Measurements from ENCODE around the gene ZNF232. TPM values are rescaled to one million over a fixed set of nuclear protein-coding genes. Genes with fewer than 3 reads are reported as not detected.
"Not testable (repeated sequence)": the region's sequence is repeated elsewhere in the genome, so short reads cannot be mapped to it uniquely, and the experiment has no call there.

Gene ZNF232
- total and polyA plus RNA-seq, 10 donors = 5.6 to 11.4 (median 9.6) TPM

- WGBS, 5 donors = 87 to 93% (median 91%) methylated on average over 16 to 24 of the region's 24 CpGs
Measured at GRCh38 chr17:5138616-5139457, 27.2 kb upstream of the ZNF232 start.

GRCh38 chr17:5138198-5138544, 26.5 kb upstream of the ZNF232 start:
- intact Hi-C loops (cut with DNase I; ENCODE audit: low total_unique reads); H3K27me3 ChIP-seq (replicated peaks in 1 of 7); H3K36me3 ChIP-seq; H3K4me3 ChIP-seq; H3K9me3 ChIP-seq; H3K4me1 ChIP-seq; DNase-seq; H3K27ac ChIP-seq: not testable (repeated sequence)
- WGBS, 5 donors = 91 to 100% (median 96%) methylated on average over 9 of the region's 9 CpGs

More at GRCh38 chr17:5138616-5139457, 27.2 kb upstream of the ZNF232 start:
- no peak for TF ChIP-seq CTCF (IDR thresholded peaks at IDR 0.05 in 8 of 11, conservative IDR thresholded peaks at IDR 0.05 in 3 of 11)
- no peak for TF ChIP-seq POLR2AphosphoS5 (IDR thresholded peaks at IDR 0.05)
- TF ChIP-seq POLR2A (IDR thresholded peaks at IDR 0.05) = no peak
- intact Hi-C loops (cut with DNase I; ENCODE audit: low total_unique reads) = no loop called here
- Histone ChIP-seq H3K36me3 (no peaks in the 10 kb centered on the region), H3K27me3 (replicated peaks in 1 of 7) (no peaks in the 10 kb centered on the region), H3K4me1 (no peaks in the 10 kb centered on the region), H3K9me3 (no peaks in the 10 kb centered on the region), H3K27ac (no peak overlapping the region), H3K4me3 (no peak overlapping the region)
- DNase-seq = no peak

- H3K4me3 ChIP-seq; DNase-seq; H3K27ac ChIP-seq; H3K27me3 ChIP-seq (replicated peaks in 1 of 7); H3K4me1 ChIP-seq; H3K36me3 ChIP-seq; H3K9me3 ChIP-seq; intact Hi-C loops (cut with DNase I; ENCODE audit: low total_unique reads): not testable (repeated sequence)
- 86 to 100% (median 88%) methylated on average over 1 to 15 of the region's 15 CpGs for WGBS, 5 donors
Measured at GRCh38 chr17:5137511-5138197, 26.0 kb upstream of the ZNF232 start.

GRCh38 chr17:5136580-5137412, 25.1 kb upstream of the ZNF232 start:
- H3K36me3 ChIP-seq; H3K27ac ChIP-seq; H3K27me3 ChIP-seq (replicated peaks in 1 of 7); H3K4me1 ChIP-seq; H3K9me3 ChIP-seq; H3K4me3 ChIP-seq; intact Hi-C loops (cut with DNase I; ENCODE audit: low total_unique reads); DNase-seq: not testable (repeated sequence)
- WGBS, 5 donors = 81 to 87% (median 85%) methylated on average over 9 to 14 of the region's 14 CpGs

GRCh38 chr17:5135726-5136579, 24.3 kb upstream of the ZNF232 start:
- no peak overlapping the region for H3K27ac ChIP-seq
- no peak overlapping the region for H3K4me3 ChIP-seq
- no peaks in the 10 kb centered on the region for H3K9me3 ChIP-seq
- H3K27me3 ChIP-seq (replicated peaks in 1 of 7) = peaks cover 0 to 5% (median 0%) of the 10 kb centered on the region in 7 donors
- WGBS, 5 donors = 81 to 91% (median 87%) methylated on average over 10 to 14 of the region's 14 CpGs
- H3K4me1 ChIP-seq = no peaks in the 10 kb centered on the region
- H3K36me3 ChIP-seq = no peaks in the 10 kb centered on the region
- no peak for DNase-seq
- intact Hi-C loops (cut with DNase I; ENCODE audit: low total_unique reads) = no loop called here
- TF ChIP-seq CTCF (IDR thresholded peaks at IDR 0.05 in 8 of 11, conservative IDR thresholded peaks at IDR 0.05 in 3 of 11) (no peak), POLR2AphosphoS5 (IDR thresholded peaks at IDR 0.05) (no peak), POLR2A (IDR thresholded peaks at IDR 0.05) (no peak)

- H3K4me1 ChIP-seq; H3K27me3 ChIP-seq (replicated peaks in 1 of 7); H3K4me3 ChIP-seq; intact Hi-C loops (cut with DNase I; ENCODE audit: low total_unique reads); H3K36me3 ChIP-seq; H3K27ac ChIP-seq; H3K9me3 ChIP-seq; DNase-seq: not testable (repeated sequence)
- 80 to 86% (median 84%) methylated on average over 8 of the region's 8 CpGs for WGBS, 5 donors
Measured at GRCh38 chr17:5135131-5135712, 23.5 kb upstream of the ZNF232 start.

GRCh38 chr17:5134571-5134970, 22.9 kb upstream of the ZNF232 start:
- DNase-seq; H3K4me1 ChIP-seq; intact Hi-C loops (cut with DNase I; ENCODE audit: low total_unique reads); H3K4me3 ChIP-seq; H3K27me3 ChIP-seq (replicated peaks in 1 of 7); H3K9me3 ChIP-seq; H3K36me3 ChIP-seq; H3K27ac ChIP-seq: not testable (repeated sequence)
- WGBS, 5 donors = 79 to 91% (median 87%) methylated on average over 11 of the region's 11 CpGs
